Spleen (tissue), 7 donors: ENCODE results near the gene NRCAM.

Experiments used
- POLR2AphosphoS5 ChIP-seq, 3 donors: sonication (generic); formaldehyde crosslinking; IDR thresholded peaks; one replicate each; pipeline ENCODE4 v1.5.1; 2017; ENCODE audit warnings: antibody characterized with exemption in 3 of 3
- TF ChIP-seq, protein P1 (sequence below), 11 experiments: fragments of 200-600 bp in 7 of 11; fragments of 450-650 bp in 4 of 11; sonication (generic) in 4 of 11; IDR thresholded peaks in 8 of 11; conservative IDR thresholded peaks in 3 of 11; 1 replicate in 7 of 11; 2 replicates in 4 of 11; pipeline versions ENCODE4 v1.4.0 to v1.8.0; 2016 to 2021; ENCODE audit warnings: antibody characterized with exemption in 11 of 11, inconsistent platforms in 4 of 11, mild to moderate bottlenecking in 1 of 11
- donor health status: DM: no; HTN: no; CAD: no; lungs with moderate emphysema.
- donor health status: DM: no; HTN: no; CAD: no.
- donor health status: DM: no; HTN: no; CAD: no.

DNA sequence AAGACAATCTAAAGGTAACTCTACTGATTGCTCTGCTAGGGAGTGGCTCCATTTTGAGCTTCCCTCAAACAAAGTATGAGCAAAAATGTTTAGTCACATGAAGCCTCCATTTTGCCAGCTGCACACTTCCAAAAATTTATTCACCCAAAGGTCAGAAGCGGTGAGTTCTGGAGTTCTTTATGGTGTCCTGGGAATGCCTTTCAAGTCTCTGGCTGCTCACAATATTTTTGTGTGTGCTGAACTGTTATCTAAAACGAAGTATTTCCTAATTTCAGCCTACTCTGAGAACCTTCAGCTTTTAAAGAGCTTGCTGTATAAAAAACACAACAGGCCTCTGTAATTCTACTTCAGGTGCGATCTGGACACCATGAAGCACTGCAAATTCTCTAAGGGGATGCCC is 15.6 kb downstream of the NRCAM start:
- TF ChIP-seq, protein P1, sequence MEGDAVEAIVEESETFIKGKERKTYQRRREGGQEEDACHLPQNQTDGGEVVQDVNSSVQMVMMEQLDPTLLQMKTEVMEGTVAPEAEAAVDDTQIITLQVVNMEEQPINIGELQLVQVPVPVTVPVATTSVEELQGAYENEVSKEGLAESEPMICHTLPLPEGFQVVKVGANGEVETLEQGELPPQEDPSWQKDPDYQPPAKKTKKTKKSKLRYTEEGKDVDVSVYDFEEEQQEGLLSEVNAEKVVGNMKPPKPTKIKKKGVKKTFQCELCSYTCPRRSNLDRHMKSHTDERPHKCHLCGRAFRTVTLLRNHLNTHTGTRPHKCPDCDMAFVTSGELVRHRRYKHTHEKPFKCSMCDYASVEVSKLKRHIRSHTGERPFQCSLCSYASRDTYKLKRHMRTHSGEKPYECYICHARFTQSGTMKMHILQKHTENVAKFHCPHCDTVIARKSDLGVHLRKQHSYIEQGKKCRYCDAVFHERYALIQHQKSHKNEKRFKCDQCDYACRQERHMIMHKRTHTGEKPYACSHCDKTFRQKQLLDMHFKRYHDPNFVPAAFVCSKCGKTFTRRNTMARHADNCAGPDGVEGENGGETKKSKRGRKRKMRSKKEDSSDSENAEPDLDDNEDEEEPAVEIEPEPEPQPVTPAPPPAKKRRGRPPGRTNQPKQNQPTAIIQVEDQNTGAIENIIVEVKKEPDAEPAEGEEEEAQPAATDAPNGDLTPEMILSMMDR (IDR thresholded peaks at IDR 0.05 in 8 of 11, conservative IDR thresholded peaks at IDR 0.05 in 3 of 11), result no peak
- no peak for TF ChIP-seq POLR2AphosphoS5 (IDR thresholded peaks at IDR 0.05)
